ENCODE data around the gene POU3F4. TPM values are rescaled to one million over a fixed set of nuclear protein-coding genes. Genes with fewer than 3 reads are reported as not detected.

POU3F4 gene
- total and polyA plus RNA-seq, 9 of the 15 experiments (the other 6 are each of a cell fraction or from before 2014, with no cell fraction given), result not detected

GRCh38 chrX:83509254-83509801 lies 1.2 kb downstream of the POU3F4 start (continued):
- TF ChIP-seq THAP12 (CRISPR knock-in tag; IDR thresholded peaks at IDR 0.05) (no peak), CBFA2T2 (conservative IDR thresholded peaks at IDR 0.05) (no peak), TARDBP (IDR thresholded peaks at IDR 0.05) (no peak), TRIM24 (IDR thresholded peaks at IDR 0.05) (no peak), U2AF2 (optimal IDR thresholded peaks at IDR 0.05; ENCODE audit: low read depth, low read length) (no peak)

GRCh38 chrX:83510510-83511062 lies 2.5 kb downstream of the POU3F4 start:
- Histone ChIP-seq H3K9ac (ENCODE audit: insufficient read depth in 1 of 2, low read depth in 2 of 2, low read length in 2 of 2) (no peak overlapping the region), H3K4me1 (replicated peaks in 1 of 2; ENCODE audit: control insufficient read depth in 2 of 2, insufficient read depth in 2 of 2, low read length in 2 of 2) (no peaks in the 10 kb centered on the region), H3K4me2 (ENCODE audit: insufficient read depth, low read length) (no peak overlapping the region), H2AFZ (ENCODE audit: low read depth, low read length) (no peak overlapping the region), H3K79me2 (ENCODE audit: control insufficient read depth, insufficient read depth, low read length) (no peaks in the 10 kb centered on the region), H3K27me3 (ENCODE audit: control insufficient read depth in 2 of 2, insufficient read depth in 2 of 2, low read length in 2 of 2) (no peaks in the 10 kb centered on the region), H3K27ac (ENCODE audit: extremely low read depth, low read depth, low read length) (no peak overlapping the region), H3K9me1 (ENCODE audit: control insufficient read depth, insufficient read depth, low read length) (no peaks in the 10 kb centered on the region), H4K20me1 (replicated peaks; ENCODE audit: control insufficient read depth, insufficient read depth, low read length) (no peaks in the 10 kb centered on the region), H3K4me3 (no peak overlapping the region), H3K9me3 (replicated peaks; ENCODE audit: control insufficient read depth, insufficient read depth, low read depth, low read length) (no peaks in the 10 kb centered on the region), H3K36me3 (ENCODE audit: control insufficient read depth, insufficient read depth, low read length) (no peaks in the 10 kb centered on the region)
- CTCF ChIA-PET (ENCODE audit: low intra/inter-chr PET ratio), result no interaction called here
- FAIRE-seq (no peak), ATAC-seq (no peak), DNase-seq (ENCODE audit: extremely low read depth in 1 of 4, low spot score in 3 of 4) (no peak)
- WGBS (ENCODE audit: insufficient coverage, low coverage, missing lambda C conversion rate), result 4% methylated on average over 10 of the region's 36 CpGs
- POLR2A ChIA-PET, result no interaction called here
- intact Hi-C loops (cut with micrococcal nuclease), result no loop called here
- TF ChIP-seq PCBP2 (IDR thresholded peaks at IDR 0.05; ENCODE audit: low read depth, low read length, poor library complexity, severe bottlenecking) (no peak), ZNF431 (CRISPR knock-in tag; IDR thresholded peaks at IDR 0.05) (no peak), PTRF (tag; IDR thresholded peaks at IDR 0.05) (no peak), NCOR1 (IDR thresholded peaks at IDR 0.05) (no peak)
- no TSS peak for BruUV-seq (replicated peaks)
- in situ Hi-C loops (cut with MboI), result no loop called here
